H1 (cell line): ENCODE data around the gene OTOGL. TPM values are rescaled to one million over a fixed set of nuclear protein-coding genes. Genes with fewer than 3 reads are reported as not detected.

ENCODE experiments used
- CTCF ChIA-PET: fragments of 300-600 bp; sonication (Branson Sonifier 250); formaldehyde crosslinking; loops from one replicate; lab custom pipeline; 2021; ENCODE audit not compliant: partially characterized antibody; lab: Charles Lee
- POLR2A ChIA-PET: fragments of 300-600 bp; sonication (Branson Sonifier 250); formaldehyde crosslinking; loops from one replicate; lab custom pipeline; 2021; ENCODE audit warnings: inconsistent platforms; ENCODE audit not compliant: partially characterized antibody; lab: Charles Lee
- DNase-seq, 2 experiments: peaks; one replicate each; pipeline versions ENCODE4 v3.0.0 to v3.0.0-alpha.2; 2010 to 2022; ENCODE audit warnings: low spot score in 2 of 2, low read depth in 1 of 2, mixed read lengths in 1 of 2
- FAIRE-seq: peaks from 2 replicates; lab custom pipeline; 2011; peaks lifted over from hg19 to GRCh38; lab: Jason Lieb, UNC
- H2AFZ ChIP-seq: 2 replicates; pipeline ENCODE4 v1.8.1; 2012; ENCODE audit warnings: low read length, inconsistent platforms
- H2AK5ac ChIP-seq: 2 replicates; pipeline ENCODE4 v1.6.1; 2013; ENCODE audit warnings: low read depth, low read length
- H2BK120ac ChIP-seq: replicated peaks from 2 replicates; pipeline ENCODE3; 2013; ENCODE audit warnings: low read depth, low read length, inconsistent platforms
- H2BK12ac ChIP-seq: 2 replicates; pipeline ENCODE4 v1.6.1; 2013; ENCODE audit warnings: low read depth, low read length
- H2BK15ac ChIP-seq: 2 replicates; pipeline ENCODE4 v1.6.1; 2013; ENCODE audit warnings: low read length
- H2BK20ac ChIP-seq: 2 replicates; pipeline ENCODE4 v1.6.1; 2013; ENCODE audit warnings: low read length
- H2BK5ac ChIP-seq: 2 replicates; pipeline ENCODE4 v1.6.1; 2013; ENCODE audit warnings: low read depth, low read length
- H3K14ac ChIP-seq: 2 replicates; pipeline ENCODE4 v1.6.1; 2013; ENCODE audit warnings: inconsistent platforms; ENCODE audit not compliant: insufficient read length
- H3K18ac ChIP-seq: 2 replicates; pipeline ENCODE4 v1.6.1; 2013; ENCODE audit warnings: low read length; ENCODE audit errors: extremely low read depth
- H3K23ac ChIP-seq: 2 replicates; pipeline ENCODE4 v1.6.1; 2013; ENCODE audit warnings: inconsistent platforms; ENCODE audit not compliant: insufficient read length
- H3K23me2 ChIP-seq: 2 replicates; pipeline ENCODE4 v1.6.1; 2013; ENCODE audit warnings: low read depth, low read length
- H3K27ac ChIP-seq: 2 replicates; pipeline ENCODE4 v1.6.1; 2011; ENCODE audit warnings: low read depth, low read length, inconsistent platforms
- H3K27me3 ChIP-seq, 4 experiments: replicated peaks in 1 of 4; 1 replicate in 1 of 4; 2 replicates in 3 of 4; pipeline versions ENCODE4 v1.6.1 to v1.8.1; 2011 to 2013; ENCODE audit warnings: low read length in 3 of 4, mild to moderate bottlenecking in 3 of 4, inconsistent platforms in 2 of 4, mixed read lengths in 2 of 4, moderate library complexity in 1 of 4; ENCODE audit not compliant: control insufficient read depth in 3 of 4, insufficient read depth in 3 of 4; ENCODE audit errors: extremely low read depth in 1 of 4
- H3K36me3 ChIP-seq, 4 experiments: 2 replicates each; pipeline versions ENCODE4 v1.6.1 to v1.8.1; 2011 to 2013; ENCODE audit warnings: mild to moderate bottlenecking in 4 of 4, low read length in 3 of 4, moderate library complexity in 2 of 4, control low read depth in 1 of 4, inconsistent platforms in 1 of 4; ENCODE audit not compliant: insufficient read depth in 4 of 4, control insufficient read depth in 2 of 4
- H3K4ac ChIP-seq: replicated peaks from 2 replicates; pipeline ENCODE3; 2013; ENCODE audit warnings: low read length, low read depth, mixed read lengths, inconsistent platforms; ENCODE audit not compliant: insufficient read length
- H3K4me1 ChIP-seq, 4 experiments: replicated peaks in 1 of 4; 1 replicate in 1 of 4; 2 replicates in 3 of 4; pipeline versions ENCODE4 v1.6.1 to v1.8.1; 2011 to 2013; ENCODE audit warnings: low read length in 3 of 4, inconsistent platforms in 2 of 4, mixed read lengths in 1 of 4; ENCODE audit not compliant: insufficient read depth in 4 of 4, control insufficient read depth in 3 of 4
- H3K4me2 ChIP-seq, 2 experiments: 2 replicates each; pipeline versions ENCODE4 v1.6.1 to v1.8.1; 2011 to 2013; ENCODE audit warnings: low read depth in 2 of 2, low read length in 2 of 2, control low read depth in 1 of 2, inconsistent platforms in 1 of 2, mild to moderate bottlenecking in 1 of 2; ENCODE audit not compliant: insufficient read depth in 1 of 2
- H3K4me3 ChIP-seq, 4 experiments: fragments of 200-600, 300-600 bp in 1 of 4; sonication (generic), shearing (Covaris generic), sonication (Bioruptor Twin) in 1 of 4; 2 replicates each; pipeline versions ENCODE4 v1.5.1 to v1.8.1; 2011 to 2016; ENCODE audit warnings: low read length in 4 of 4, low read depth in 3 of 4, control low read depth in 2 of 4, inconsistent platforms in 2 of 4, mild to moderate bottlenecking in 2 of 4, mixed read lengths in 1 of 4, moderate library complexity in 1 of 4; ENCODE audit not compliant: insufficient read depth in 2 of 4; ENCODE audit errors: extremely low read depth in 1 of 4
- H3K56ac ChIP-seq: replicated peaks from 2 replicates; pipeline ENCODE3; 2013; ENCODE audit warnings: low read depth, mild to moderate bottlenecking, mixed read lengths, low read length, inconsistent platforms; ENCODE audit not compliant: insufficient read length
- H3K79me1 ChIP-seq: 2 replicates; pipeline ENCODE4 v1.6.1; 2013; ENCODE audit warnings: low read depth, low read length, control low read depth
- H3K79me2 ChIP-seq, 2 experiments: 2 replicates each; pipeline versions ENCODE4 v1.6.1 to v1.8.1; 2012 to 2013; ENCODE audit warnings: low read length in 2 of 2, mild to moderate bottlenecking in 2 of 2, inconsistent platforms in 1 of 2; ENCODE audit not compliant: insufficient read depth in 2 of 2, control insufficient read depth in 1 of 2
- H3K9ac ChIP-seq, 4 experiments: replicated peaks in 1 of 4; 1 replicate in 1 of 4; 2 replicates in 3 of 4; pipeline versions ENCODE4 v1.6.1 to v1.8.1; 2011 to 2013; ENCODE audit warnings: low read depth in 3 of 4, low read length in 3 of 4, control low read depth in 2 of 4, mild to moderate bottlenecking in 2 of 4, moderate library complexity in 2 of 4, inconsistent platforms in 1 of 4; ENCODE audit errors: extremely low read depth in 1 of 4
- H3K9me3 ChIP-seq, 2 experiments: 2 replicates each; pipeline versions ENCODE4 v1.6.1 to v1.8.1; 2012 to 2013; ENCODE audit warnings: mild to moderate bottlenecking in 2 of 2, moderate library complexity in 2 of 2, control low read depth in 1 of 2, inconsistent platforms in 1 of 2, low read depth in 1 of 2, low read length in 1 of 2, mixed read lengths in 1 of 2; ENCODE audit not compliant: insufficient read depth in 2 of 2
- H4K20me1 ChIP-seq, 2 experiments: replicated peaks in 1 of 2; 2 replicates each; pipeline versions ENCODE3 to v1.8.1; 2011 to 2013; ENCODE audit warnings: inconsistent platforms in 2 of 2, low read length in 2 of 2, mild to moderate bottlenecking in 1 of 2; ENCODE audit not compliant: insufficient read depth in 2 of 2, control insufficient read depth in 1 of 2
- H4K5ac ChIP-seq: 2 replicates; pipeline ENCODE4 v1.6.1; 2013; ENCODE audit warnings: low read length, low read depth, mixed read lengths, inconsistent platforms; ENCODE audit not compliant: insufficient read length
- H4K8ac ChIP-seq: 2 replicates; pipeline ENCODE4 v1.8.0; 2013; ENCODE audit warnings: mild to moderate bottlenecking, moderate library complexity, low read length, inconsistent platforms; ENCODE audit not compliant: insufficient read depth; ENCODE audit errors: extremely low read depth
- H4K91ac ChIP-seq: replicated peaks from 2 replicates; pipeline ENCODE3; 2013; ENCODE audit warnings: low read length, mixed read lengths, inconsistent platforms; ENCODE audit not compliant: insufficient read length
- ATF2 ChIP-seq: IDR thresholded peaks from 2 replicates; pipeline ENCODE4 v1.6.1; 2012; ENCODE audit warnings: low read length, inconsistent platforms
- BACH1 ChIP-seq: IDR thresholded peaks from 2 replicates; pipeline ENCODE4 v1.6.1; 2012; ENCODE audit warnings: low read length, improper control_type of control experiment
- CHD2 ChIP-seq: IDR thresholded peaks from 2 replicates; pipeline ENCODE4 v1.6.1; 2012; ENCODE audit warnings: low read length, improper control_type of control experiment
- EZH2 ChIP-seq: fragments of 200-600 bp; sonication (generic); IDR thresholded peaks from 2 replicates; pipeline ENCODE4 v1.7.1; 2012; ENCODE audit warnings: low read depth, mild to moderate bottlenecking, moderate library complexity, low read length, inconsistent platforms; ENCODE audit not compliant: severe bottlenecking
- HDAC2 ChIP-seq, 2 experiments: fragments of 300-600 bp in 1 of 2; sonication (generic) in 1 of 2; IDR thresholded peaks; 2 replicates each; pipeline ENCODE4 v1.6.1; 2011 to 2012; ENCODE audit warnings: low read depth in 2 of 2, low read length in 2 of 2, mild to moderate bottlenecking in 2 of 2, moderate library complexity in 2 of 2, borderline replicate concordance in 1 of 2, inconsistent platforms in 1 of 2
- POLR2AphosphoS5 ChIP-seq: IDR thresholded peaks from 2 replicates; pipeline ENCODE4 v1.6.1; 2011; ENCODE audit warnings: low read depth, low read length
- RFX5 ChIP-seq: IDR thresholded peaks from 2 replicates; pipeline ENCODE4 v1.6.1; 2011; ENCODE audit warnings: low read depth, low read length, improper control_type of control experiment, borderline replicate concordance
- SAP30 ChIP-seq: fragments of 300-600 bp; sonication (generic); IDR thresholded peaks from 2 replicates; pipeline ENCODE4 v1.7.1; 2012; ENCODE audit warnings: low read length, moderate library complexity, mild to moderate bottlenecking, inconsistent platforms; ENCODE audit not compliant: insufficient read depth, insufficient replicate concordance
- SP1 ChIP-seq: IDR thresholded peaks from 2 replicates; pipeline ENCODE4 v1.6.1; 2011; ENCODE audit warnings: low read depth, low read length
- TAF7 ChIP-seq: optimal IDR thresholded peaks from 2 replicates; pipeline ENCODE3; 2011; ENCODE audit warnings: low read depth, mild to moderate bottlenecking, inconsistent platforms, low read length, moderate library complexity, borderline replicate concordance
- TEAD4 ChIP-seq: IDR thresholded peaks from 2 replicates; pipeline ENCODE4 v1.6.1; 2012; ENCODE audit warnings: low read depth, low read length, inconsistent platforms, mixed read lengths
- WGBS, 2 experiments: shearing (Covaris generic) in 1 of 2; methylation state at CpG; one replicate each; pipeline versions ENCODE4 v1.1.6 to v1.1.7; 2013 to 2015; ENCODE audit warnings: low lambda C conversion rate in 2 of 2, mixed read lengths in 2 of 2, inconsistent platforms in 1 of 2, low coverage in 1 of 2, missing lambda C conversion rate in 1 of 2; ENCODE audit not compliant: insufficient replicate concordance in 2 of 2, insufficient coverage in 1 of 2, insufficient read length in 1 of 2; ENCODE audit errors: extremely low coverage in 1 of 2, missing lambda C conversion rate in 1 of 2; 5-methylcytosine and 5-hydroxymethylcytosine counted together
- polyA plus RNA-seq, 7 experiments: library from polyadenylated mRNA; depleted of rRNA in 3 of 7; stranded (reverse) in 5 of 7; unstranded in 2 of 7; fragments of >200 nt in 5 of 7; fragments of 200-250 nt in 2 of 7; gene quantifications; 1 replicate in 5 of 7; 2 replicates in 1 of 7; 4 replicates in 1 of 7; pipeline versions ENCODE4 v1.2.1 to v1.2.3, GENCODE V29; 2011 to 2013; ENCODE audit warnings: missing spikeins in 2 of 7, mixed read lengths in 2 of 7
- total RNA-seq: library from RNA; stranded (reverse); fragmentation: NEBNext Ultra II Directional; extraction: Animal tissue kit (Norgen Biotek cat#: 25700); gene quantifications from 2 replicates; pipeline ENCODE4 v1.2.1, GENCODE V29; 2021

The OTOGL gene
- total and polyA plus RNA-seq, 2 of the 8 experiments (the other 6 are each of a cell fraction or from before 2014, with no cell fraction given): 0.12 to 0.17 TPM

DNA sequence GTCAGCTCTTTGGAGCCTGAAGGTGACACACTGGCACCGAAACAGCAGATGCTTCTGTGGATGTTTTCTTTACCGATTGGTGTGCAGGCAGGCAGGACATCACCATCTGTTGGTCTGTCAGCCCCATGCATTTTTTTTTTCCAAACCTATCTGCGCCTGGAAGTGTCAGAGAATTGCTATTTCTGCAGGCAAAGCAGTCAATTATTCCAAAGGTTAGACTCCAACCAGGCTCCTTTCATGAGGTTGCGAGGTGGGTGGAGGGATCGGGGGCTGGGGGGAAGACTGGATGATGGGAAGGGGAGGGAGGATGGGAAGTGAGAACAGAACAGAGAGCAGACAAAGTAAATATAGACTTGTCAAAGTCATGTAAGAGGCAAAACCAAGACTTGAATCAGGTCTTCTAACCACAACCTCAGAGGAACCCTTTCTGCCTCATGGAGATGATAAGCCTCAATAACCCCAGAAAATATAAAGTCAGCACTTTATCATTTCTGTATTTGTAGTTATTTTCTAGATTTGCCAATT, 117.7 kb downstream of the OTOGL start:
- DNase-seq: no peak
- Histone ChIP-seq H3K27ac (no peak overlapping the region), H2BK15ac (no peak overlapping the region), H3K4me3 (no peak overlapping the region), H2BK12ac (no peak overlapping the region), H3K9me3 (no peaks in the 10 kb centered on the region), H3K4me2 (no peak overlapping the region), H3K79me2 (no peaks in the 10 kb centered on the region), H3K23ac (no peak overlapping the region), H2BK20ac (no peak overlapping the region), H2AK5ac (no peak overlapping the region), H3K27me3 (no peaks in the 10 kb centered on the region), H3K79me1 (no peaks in the 10 kb centered on the region), H2BK120ac (no peak overlapping the region), H3K36me3 (no peaks in the 10 kb centered on the region), H3K18ac (no peak overlapping the region), H3K4me1 (peaks cover 0 to 5% (median 0%) of the 10 kb centered on the region in 4 experiments; a peak in 2 of 7 replicates), H3K23me2 (no peaks in the 10 kb centered on the region), H4K20me1 (no peaks in the 10 kb centered on the region), H2BK5ac (no peak overlapping the region), H4K91ac (no peak overlapping the region), H4K8ac (no peak overlapping the region), H4K5ac (no peak overlapping the region), H2AFZ (0 out of 2 replicates have a peak overlapping the region, but pooled peaks have one; percentile 49), H3K56ac (no peak overlapping the region), H3K4ac (no peak overlapping the region), H3K9ac (no peak overlapping the region), H3K14ac (no peak overlapping the region)
- no peak for TF ChIP-seq CHD2
- no peak for TF ChIP-seq SAP30
- TF ChIP-seq TEAD4: no peak
- no peak for TF ChIP-seq ATF2
- no peak for TF ChIP-seq BACH1
- TF ChIP-seq HDAC2 (IDR thresholded peaks at IDR 0.05; ENCODE audit: borderline replicate concordance in 1 of 2, low read depth in 2 of 2, low read length in 2 of 2): no peak
- TF ChIP-seq RFX5: no peak
- no peak for TF ChIP-seq TAF7
- TF ChIP-seq POLR2AphosphoS5: no peak
- no peak for TF ChIP-seq EZH2
- TF ChIP-seq SP1: no peak
- FAIRE-seq: peak; percentile 52
- ChIA-PET POLR2A (interaction anchor here (0.6 kb wide), 2 partner anchors 18 to 730 kb away, joined by 3 read pairs; no protein-coding TSS in a partner anchor), CTCF (no interaction called here)
- WGBS, 2 experiments: 77% methylated on average over 5 of the region's 5 CpGs; no CpG with 5 or more reads in 1 of the 2 experiments
